Hepatocyte (in vitro differentiated cells): ENCODE measurements around the gene CHEK2. TPM values are rescaled to one million over a fixed set of nuclear protein-coding genes. Genes with fewer than 3 reads are reported as not detected.

Source experiments
- DNase-seq: peaks from one replicate; pipeline ENCODE4 v3.0.0-alpha.2; 2016; ENCODE audit warnings: low spot score
- H2AFZ ChIP-seq: fragments of 200-600 bp; sonication (generic); 2 replicates; pipeline ENCODE4 v1.6.0; 2016; ENCODE audit warnings: antibody characterized with exemption, mild to moderate bottlenecking
- H3K27ac ChIP-seq: fragments of 200-600 bp; sonication (generic); 2 replicates; pipeline ENCODE4 v1.5.1; 2016; ENCODE audit warnings: mild to moderate bottlenecking
- H3K27me3 ChIP-seq: fragments of 200-600 bp; sonication (generic); 2 replicates; pipeline ENCODE4 v1.6.1; 2016
- H3K36me3 ChIP-seq: fragments of 200-600 bp; sonication (generic); replicated peaks from 2 replicates; pipeline ENCODE4 v1.5.1; 2016; ENCODE audit warnings: low read depth; ENCODE audit not compliant: insufficient read depth
- H3K4me1 ChIP-seq: fragments of 200-600 bp; sonication (generic); 2 replicates; pipeline ENCODE4 v1.5.1; 2016; ENCODE audit warnings: mild to moderate bottlenecking, moderate library complexity; ENCODE audit not compliant: insufficient read depth
- H3K4me2 ChIP-seq: fragments of 200-600 bp; sonication (generic); 2 replicates; pipeline ENCODE4 v1.6.0; 2016
- H3K4me3 ChIP-seq: fragments of 200-600 bp; sonication (generic); 2 replicates; pipeline ENCODE4 v1.5.1; 2016; ENCODE audit warnings: mild to moderate bottlenecking
- H3K79me2 ChIP-seq: fragments of 200-600 bp; sonication (generic); 2 replicates; pipeline ENCODE4 v1.6.0; 2017; ENCODE audit warnings: mild to moderate bottlenecking
- H3K9me2 ChIP-seq: fragments of 200-600 bp; sonication (generic); replicated peaks from 2 replicates; pipeline ENCODE4 v1.6.0; 2017; ENCODE audit warnings: mild to moderate bottlenecking; ENCODE audit not compliant: insufficient read depth
- H3K9me3 ChIP-seq: fragments of 200-600 bp; sonication (generic); 2 replicates; pipeline ENCODE4 v1.5.1; 2016; ENCODE audit warnings: low read depth, mild to moderate bottlenecking
- H4K20me1 ChIP-seq: fragments of 200-600 bp; sonication (generic); 2 replicates; pipeline ENCODE4 v1.6.0; 2016; ENCODE audit warnings: mild to moderate bottlenecking; ENCODE audit not compliant: insufficient read depth, poor library complexity, severe bottlenecking
- CTCF ChIP-seq: fragments of 200-600 bp; sonication (generic); IDR thresholded peaks from 2 replicates; pipeline ENCODE4 v1.5.1; 2016; ENCODE audit warnings: antibody characterized with exemption, mild to moderate bottlenecking; ENCODE audit not compliant: poor library complexity
- EZH2 ChIP-seq: fragments of 200-600 bp; sonication (generic); IDR thresholded peaks from 2 replicates; pipeline ENCODE4 v1.6.1; 2016; ENCODE audit warnings: antibody characterized with exemption, mild to moderate bottlenecking, borderline replicate concordance
- EZH2phosphoT487 ChIP-seq: fragments of 200-600 bp; sonication (generic); IDR thresholded peaks from one replicate; pipeline ENCODE4 v1.6.1; 2018; ENCODE audit warnings: antibody characterized with exemption, mild to moderate bottlenecking, low read depth, moderate library complexity; ENCODE audit not compliant: unreplicated experiment, severe bottlenecking
- whole genome bisulfite sequencing: methylation state at CpG from one replicate; pipeline ENCODE4 v1.1.6; 2016; ENCODE audit warnings: low lambda C conversion rate; ENCODE audit errors: missing lambda C conversion rate; 5-methylcytosine and 5-hydroxymethylcytosine counted together
- polyA plus RNA-seq: library from polyadenylated mRNA; unstranded; fragments of >200 nt; fragmentation: Nextera tagmentation; extraction: Ambion mirVana; gene quantifications from 2 replicates; pipeline ENCODE4 v1.2.1, GENCODE V29; 2016
- total RNA-seq: library from RNA; depleted of rRNA; stranded (reverse); fragments of >200 nt; gene quantifications from 2 replicates; pipeline ENCODE4 v1.2.3, GENCODE V29; 2014

CHEK2 gene
- total and polyA plus RNA-seq, 2 experiments from 2014 or later = 17.1 to 25.9 TPM

- no peak for DNase-seq
- H3K27ac ChIP-seq = no peak overlapping the region
- H3K79me2 ChIP-seq = no peaks in the 10 kb centered on the region
- WGBS = 100% methylated on average over 3 of the region's 3 CpGs
- H3K9me2 ChIP-seq = no peaks in the 10 kb centered on the region
- H4K20me1 ChIP-seq = no peaks in the 10 kb centered on the region
- H3K36me3 ChIP-seq = no peaks in the 10 kb centered on the region
- H3K4me2 ChIP-seq = no peak overlapping the region
- no peak overlapping the region for H2AFZ ChIP-seq
- no peaks in the 10 kb centered on the region for H3K4me1 ChIP-seq
- TF ChIP-seq EZH2phosphoT487 (no peak), CTCF (no peak), EZH2 (no peak)
- H3K27me3 ChIP-seq = no peaks in the 10 kb centered on the region
- H3K4me3 ChIP-seq = no peak overlapping the region
- no peaks in the 10 kb centered on the region for H3K9me3 ChIP-seq
Measured at GRCh38 chr22:28718044-28718443, 23.6 kb downstream of the CHEK2 start.

DNA sequence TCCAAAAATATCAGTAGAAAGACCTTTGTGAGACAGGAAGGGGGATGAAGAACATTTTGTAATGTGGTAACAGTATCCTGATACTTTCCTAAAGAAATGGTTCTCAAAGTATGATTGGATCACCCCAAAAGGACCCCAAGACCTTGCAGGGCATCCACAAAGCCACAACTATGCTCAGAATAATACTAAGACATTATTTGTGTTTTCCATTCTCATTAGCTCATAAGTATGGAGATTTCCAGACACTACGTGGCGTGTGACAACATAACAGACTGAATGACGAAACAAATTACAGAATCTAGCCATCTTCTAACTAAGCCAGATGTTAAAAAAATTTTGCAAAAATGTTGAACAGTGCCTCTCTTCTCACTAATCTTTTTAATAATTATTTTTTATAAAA lies 24.9 kb downstream of the CHEK2 start:
- peaks cover 7% of the 10 kb centered on the region for H3K4me1 ChIP-seq
- DNase-seq = no peak
- no peak overlapping the region for H3K4me2 ChIP-seq
- H3K27ac ChIP-seq = no peak overlapping the region
- no peaks in the 10 kb centered on the region for H3K79me2 ChIP-seq
- H4K20me1 ChIP-seq = no peaks in the 10 kb centered on the region
- H3K27me3 ChIP-seq = no peaks in the 10 kb centered on the region
- TF ChIP-seq EZH2phosphoT487 (no peak), CTCF (no peak), EZH2 (no peak)
- H2AFZ ChIP-seq = no peak overlapping the region
- H3K9me3 ChIP-seq = no peaks in the 10 kb centered on the region
- no peaks in the 10 kb centered on the region for H3K36me3 ChIP-seq
- H3K9me2 ChIP-seq = no peaks in the 10 kb centered on the region
- no peak overlapping the region for H3K4me3 ChIP-seq
- WGBS = 95% methylated on average over 3 of the region's 3 CpGs

- H3K9me3 ChIP-seq = no peaks in the 10 kb centered on the region
- H3K9me2 ChIP-seq = no peaks in the 10 kb centered on the region
- no peak overlapping the region for H3K4me3 ChIP-seq
- H3K27ac ChIP-seq = no peak overlapping the region
- no peaks in the 10 kb centered on the region for H3K27me3 ChIP-seq
- WGBS = 78% methylated on average over 7 of the region's 7 CpGs
- DNase-seq = no peak
- no peaks in the 10 kb centered on the region for H3K79me2 ChIP-seq
- peaks cover 13% of the 10 kb centered on the region for H3K4me1 ChIP-seq
- no peaks in the 10 kb centered on the region for H4K20me1 ChIP-seq
- H3K4me2 ChIP-seq = no peak overlapping the region
- TF ChIP-seq EZH2 (no peak), CTCF (no peak), EZH2phosphoT487 (no peak)
- no peaks in the 10 kb centered on the region for H3K36me3 ChIP-seq
- H2AFZ ChIP-seq = no peak overlapping the region
Measured at GRCh38 chr22:28715611-28716010, 26.0 kb downstream of the CHEK2 start.

GRCh38 chr22:28714043-28714628 lies 27.5 kb downstream of the CHEK2 start:
- DNase-seq = no peak
- Histone ChIP-seq H3K9me2 (no peaks in the 10 kb centered on the region), H3K4me2 (no peak overlapping the region), H4K20me1 (no peaks in the 10 kb centered on the region), H3K36me3 (no peaks in the 10 kb centered on the region), H3K27ac (no peak overlapping the region), H2AFZ (no peak overlapping the region), H3K9me3 (no peaks in the 10 kb centered on the region), H3K27me3 (no peaks in the 10 kb centered on the region), H3K79me2 (no peaks in the 10 kb centered on the region), H3K4me1 (peaks cover 21% of the 10 kb centered on the region), H3K4me3 (no peak overlapping the region)
- no peak for TF ChIP-seq EZH2phosphoT487
- no peak for TF ChIP-seq EZH2
- no peak for TF ChIP-seq CTCF
- 95% methylated on average over 2 of the region's 2 CpGs for WGBS
